H7 (cell line): ENCODE results near the gene RPL27A. TPM values are rescaled to one million over a fixed set of nuclear protein-coding genes. Genes with fewer than 3 reads are reported as not detected.
A peak's percentile ranks its signal among the peaks of the same experiment; 100 is the strongest.

ENCODE experiments used
- DNase-seq: peaks from one replicate; pipeline ENCODE4 v3.0.0; 2012
- H3K27me3 ChIP-seq: 2 replicates; pipeline ENCODE4 v1.6.0; 2011; ENCODE audit warnings: mild to moderate bottlenecking, low read length; ENCODE audit not compliant: control insufficient read depth, insufficient read depth
- H3K36me3 ChIP-seq: replicated peaks from 2 replicates; pipeline ENCODE4 v1.5.1; 2011; ENCODE audit warnings: low read length; ENCODE audit not compliant: control insufficient read depth, insufficient read depth
- H3K4me3 ChIP-seq: 2 replicates; pipeline ENCODE4 v1.5.1; 2011; ENCODE audit warnings: low read depth, mild to moderate bottlenecking, control low read depth, low read length, moderate library complexity; ENCODE audit not compliant: insufficient read depth
- total RNA-seq: library from RNA; depleted of rRNA; stranded (reverse); fragments of >200 nt; shearing (Covaris generic); gene quantifications from 2 replicates; pipeline ENCODE4 v1.2.3, GENCODE V29; 2014

RPL27A gene
- total RNA-seq, 1 experiment from 2014 or later, result 901 TPM

DNA sequence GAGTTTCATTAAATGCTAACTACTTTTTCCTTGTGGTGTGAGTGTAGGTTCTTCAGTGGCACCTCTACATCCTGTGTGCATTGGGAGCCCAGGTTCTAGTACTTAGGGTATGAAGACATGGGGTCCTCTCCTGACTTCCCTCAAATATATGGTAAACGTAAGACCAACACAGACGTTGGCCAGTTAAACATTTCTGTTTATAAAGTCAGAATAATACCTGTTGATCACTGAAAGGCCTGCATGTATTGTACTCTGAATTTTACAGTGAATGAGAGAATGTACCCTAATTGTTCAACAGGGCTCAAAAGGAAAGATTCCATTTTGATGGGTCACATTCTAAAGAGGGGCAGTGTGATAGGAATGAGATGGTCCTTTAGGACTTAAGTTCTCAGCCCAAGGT lies 3.2 kb downstream of the RPL27A start:
- peaks cover 24% of the 10 kb centered on the region for H3K36me3 ChIP-seq
- no peak for DNase-seq
- no peak overlapping the region for H3K4me3 ChIP-seq
- H3K27me3 ChIP-seq, result no peaks in the 10 kb centered on the region

- H3K4me3 ChIP-seq, result no peak overlapping the region
- no peak for DNase-seq
- H3K36me3 ChIP-seq, result peaks cover 24% of the 10 kb centered on the region
- H3K27me3 ChIP-seq, result no peaks in the 10 kb centered on the region
These were observed 3.7 kb downstream of the RPL27A start for GRCh38 chr11:8686325-8686724.

DNA sequence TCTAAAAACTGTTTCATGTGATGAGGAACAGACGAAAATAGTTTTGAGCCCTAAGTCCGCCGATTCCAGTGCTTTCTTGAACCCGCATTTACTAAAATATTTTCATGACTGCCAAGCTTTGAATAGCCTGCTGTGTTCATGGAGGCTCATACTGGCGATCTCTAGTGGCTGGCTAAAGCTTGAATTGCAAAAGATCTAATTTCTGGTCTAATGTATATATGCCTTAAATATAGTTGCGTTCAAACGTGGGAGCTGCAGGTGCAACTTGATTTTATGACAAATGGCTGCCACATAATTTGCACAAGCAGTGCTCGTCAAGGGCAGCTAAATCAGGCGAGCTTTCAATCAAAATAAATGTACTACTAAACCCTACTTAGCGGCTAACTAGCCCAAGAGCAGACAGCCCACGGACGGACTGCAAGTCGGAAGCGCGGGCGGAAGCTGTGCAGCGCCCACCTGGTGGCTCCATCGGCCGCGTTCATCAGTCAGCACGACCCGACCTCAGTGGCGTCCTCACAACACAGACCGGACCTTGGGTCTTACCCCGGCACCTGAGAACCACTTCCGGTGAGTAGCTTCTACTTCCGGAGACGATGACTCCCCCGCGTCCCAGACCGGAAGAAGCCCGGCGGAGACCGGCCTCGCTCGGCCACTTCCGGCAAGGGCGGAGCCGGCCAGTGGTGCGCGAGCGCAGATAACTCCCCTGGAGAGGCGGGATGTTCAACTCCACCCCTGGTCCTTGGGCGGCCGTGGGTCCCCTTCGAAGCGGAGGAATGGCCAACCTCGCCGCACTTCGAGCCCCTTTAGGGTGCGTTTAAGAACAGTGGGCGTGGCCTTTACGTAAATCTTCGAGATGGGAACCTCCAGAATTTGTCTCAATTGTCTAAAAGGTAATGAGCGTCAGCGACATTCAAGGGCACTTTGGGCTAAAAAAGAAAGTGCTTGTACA lies 6.1 kb downstream of the RPL27A start:
- Histone ChIP-seq H3K4me3 (peak overlapping the region; percentile 32), H3K36me3 (peaks cover 27% of the 10 kb centered on the region), H3K27me3 (no peaks in the 10 kb centered on the region)
- peak; percentile 96 for DNase-seq

DNA sequence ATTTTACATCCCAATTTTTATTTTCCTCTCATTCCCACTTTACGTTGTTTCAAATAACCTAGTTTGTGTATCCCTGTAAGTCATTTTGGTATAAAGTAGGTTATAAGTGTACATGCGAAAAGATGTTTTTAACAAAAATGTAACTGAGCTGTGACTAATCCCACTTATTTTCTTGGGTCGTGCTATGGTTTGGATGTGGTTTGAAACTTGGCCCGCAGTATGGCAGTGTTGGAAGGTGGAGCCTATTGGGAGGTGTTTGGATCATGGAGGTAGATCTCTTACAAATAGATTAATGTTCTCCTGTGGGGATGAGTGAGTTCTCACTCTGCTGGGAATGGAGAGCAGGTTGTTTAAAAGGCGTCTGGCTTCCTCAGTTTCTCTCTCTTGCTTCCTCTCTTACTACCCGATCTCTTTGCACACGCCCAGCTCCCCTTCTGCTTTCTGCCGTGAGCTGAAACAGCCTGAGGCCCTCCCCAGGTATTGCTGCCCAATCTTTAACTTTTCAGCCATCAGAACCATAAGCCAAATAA lies 7.2 kb downstream of the RPL27A start:
- DNase-seq, result no peak

GRCh38 chr11:8690374-8691342 lies 8.1 kb downstream of the RPL27A start:
- H3K4me3 ChIP-seq, result no peak overlapping the region
- H3K27me3 ChIP-seq, result no peaks in the 10 kb centered on the region
- peak; percentile 15 for DNase-seq
- H3K36me3 ChIP-seq, result peaks cover 12% of the 10 kb centered on the region

More for the DNA sequence above, 7.2 kb downstream of the RPL27A start:
- H3K36me3 ChIP-seq, result peaks cover 20% of the 10 kb centered on the region
- no peaks in the 10 kb centered on the region for H3K27me3 ChIP-seq
- H3K4me3 ChIP-seq, result peak overlapping the region; percentile 32

DNA sequence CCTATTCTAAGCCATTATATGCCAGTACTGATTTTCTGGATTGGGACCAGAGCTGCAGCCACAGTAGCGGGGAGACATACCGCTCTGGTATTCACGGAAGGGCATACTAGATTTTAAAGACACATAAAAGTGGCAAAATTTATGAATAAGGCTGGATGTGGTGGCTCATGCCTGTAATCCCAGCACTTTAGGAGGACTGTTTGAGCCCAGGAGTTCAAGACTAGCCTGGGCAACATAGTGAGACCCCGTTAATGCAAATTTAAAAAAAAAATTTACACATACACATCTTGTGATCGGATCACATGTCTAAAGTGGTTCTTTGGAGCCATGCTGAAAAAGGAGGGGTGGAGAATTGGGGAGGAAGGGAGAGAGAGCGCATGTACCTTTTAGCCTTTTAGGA lies 9.0 kb downstream of the RPL27A start:
- H3K27me3 ChIP-seq, result no peaks in the 10 kb centered on the region
- H3K36me3 ChIP-seq, result peaks cover 16% of the 10 kb centered on the region
- H3K4me3 ChIP-seq, result no peak overlapping the region
- no peak for DNase-seq

DNA sequence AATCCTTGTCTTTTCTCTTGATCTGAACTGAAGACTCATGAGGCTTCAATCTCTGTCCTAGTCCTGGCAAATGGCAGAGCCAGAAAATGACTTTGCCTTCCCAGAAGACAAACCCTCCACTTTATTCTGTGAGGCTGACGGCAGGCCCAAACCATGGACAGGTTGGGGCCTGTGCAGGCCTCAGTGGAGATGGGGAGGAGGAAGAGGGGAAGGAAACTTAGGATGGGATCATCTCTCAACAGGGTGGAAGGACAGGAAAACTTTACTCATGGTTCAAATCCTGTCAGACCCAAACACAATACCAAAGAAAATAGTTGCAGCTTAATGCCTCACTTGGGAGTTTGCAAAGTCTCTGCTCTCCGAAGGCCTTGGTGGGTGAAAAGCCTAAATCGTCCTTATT lies 9.8 kb downstream of the RPL27A start:
- Histone ChIP-seq H3K36me3 (peaks cover 16% of the 10 kb centered on the region), H3K27me3 (no peaks in the 10 kb centered on the region), H3K4me3 (no peak overlapping the region)
- no peak for DNase-seq

- H3K36me3 ChIP-seq, result peaks cover 16% of the 10 kb centered on the region
- no peak overlapping the region for H3K4me3 ChIP-seq
- peak; percentile 29 for DNase-seq
- no peaks in the 10 kb centered on the region for H3K27me3 ChIP-seq
These were observed 10.5 kb downstream of the RPL27A start for GRCh38 chr11:8693010-8693551.

GRCh38 chr11:8693555-8693954 lies 11.0 kb downstream of the RPL27A start:
- H3K36me3 ChIP-seq, result peaks cover 16% of the 10 kb centered on the region
- no peak overlapping the region for H3K4me3 ChIP-seq
- peak; percentile 26 for DNase-seq
- no peaks in the 10 kb centered on the region for H3K27me3 ChIP-seq

GRCh38 chr11:8694137-8694536 lies 11.5 kb downstream of the RPL27A start:
- no peak overlapping the region for H3K4me3 ChIP-seq
- no peak for DNase-seq
- H3K36me3 ChIP-seq, result peaks cover 16% of the 10 kb centered on the region
- H3K27me3 ChIP-seq, result no peaks in the 10 kb centered on the region

DNA sequence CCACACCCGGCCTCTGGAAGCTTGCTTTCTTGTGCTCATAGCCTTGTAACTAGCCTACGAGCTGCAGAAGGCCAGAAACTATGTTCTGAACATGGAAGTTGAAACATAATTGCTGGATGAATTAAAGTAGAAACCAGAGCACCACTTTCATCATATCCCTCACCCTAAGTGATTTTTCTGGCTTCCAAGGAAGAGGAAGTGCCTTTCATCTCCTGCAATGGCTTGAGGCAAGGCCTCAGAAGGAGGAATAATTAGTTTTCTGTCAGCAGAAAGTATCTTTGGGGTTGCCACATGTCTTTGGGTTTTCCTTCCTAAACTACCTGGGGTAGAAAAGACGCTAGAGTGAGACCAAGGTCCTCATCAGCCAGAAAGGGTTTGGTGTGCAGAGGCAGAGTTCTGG lies 14.5 kb downstream of the RPL27A start:
- DNase-seq, result no peak
- Histone ChIP-seq H3K27me3 (no peaks in the 10 kb centered on the region), H3K36me3 (peaks cover 16% of the 10 kb centered on the region), H3K4me3 (no peak overlapping the region)

- H3K4me3 ChIP-seq, result no peak overlapping the region
- H3K27me3 ChIP-seq, result no peaks in the 10 kb centered on the region
- no peak for DNase-seq
- H3K36me3 ChIP-seq, result peaks cover 10% of the 10 kb centered on the region
These were observed 15.8 kb downstream of the RPL27A start for GRCh38 chr11:8698379-8698851.

DNA sequence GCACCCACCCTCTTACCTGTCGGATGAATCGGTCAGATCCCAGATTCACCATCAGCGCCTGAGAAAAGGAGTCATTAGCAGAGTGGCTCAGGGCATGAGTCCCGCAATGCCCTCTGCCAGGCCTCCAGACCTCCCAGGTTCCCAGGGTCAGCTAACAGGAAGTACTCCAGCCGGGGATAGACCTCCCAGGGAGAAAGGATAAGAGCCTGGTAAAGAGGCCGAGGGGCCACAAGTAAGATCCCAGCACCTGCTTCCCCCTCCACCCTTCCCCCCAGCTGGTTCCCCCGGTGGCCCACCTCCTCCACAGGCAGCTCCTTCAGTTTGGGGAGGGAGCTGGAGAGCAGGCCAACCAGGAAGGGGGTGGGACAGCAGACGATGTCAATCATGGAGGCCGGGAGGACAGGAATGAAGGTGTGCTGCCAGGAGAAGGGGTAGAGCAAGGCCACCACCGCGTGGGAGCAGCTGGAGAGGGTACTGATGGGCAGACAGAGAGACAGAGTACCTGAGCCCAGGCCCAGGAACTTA lies 16.4 kb downstream of the RPL27A start:
- Histone ChIP-seq H3K4me3 (no peak overlapping the region), H3K27me3 (no peaks in the 10 kb centered on the region), H3K36me3 (peaks cover 10% of the 10 kb centered on the region)
- DNase-seq, result peak; percentile 64

- no peaks in the 10 kb centered on the region for H3K27me3 ChIP-seq
- peaks cover 8% of the 10 kb centered on the region for H3K36me3 ChIP-seq
- no peak for DNase-seq
- H3K4me3 ChIP-seq, result no peak overlapping the region
These were observed 17.3 kb downstream of the RPL27A start for GRCh38 chr11:8699903-8700302.
